Fibroblast of lung (primary cell): Measurements from ENCODE around the gene SKIC3. TPM values are rescaled to one million over a fixed set of nuclear protein-coding genes. Genes with fewer than 3 reads are reported as not detected.

ENCODE experiments used
- DNase-seq, 2 donors: peaks; one replicate each; pipeline versions ENCODE4 v3.0.0 to v3.0.0-alpha.2; 2010; ENCODE audit warnings: low read depth in 2 of 2
- H2AFZ ChIP-seq: 2 replicates; pipeline ENCODE4 v1.5.1; 2012; ENCODE audit warnings: low read length, control low read depth, inconsistent platforms
- H3K27ac ChIP-seq: 2 replicates; pipeline ENCODE4 v1.5.1; 2011; ENCODE audit warnings: low read length, control low read depth; ENCODE audit not compliant: insufficient read depth
- H3K27me3 ChIP-seq: 2 replicates; pipeline ENCODE4 v1.5.1; 2011; ENCODE audit warnings: mild to moderate bottlenecking, low read length; ENCODE audit not compliant: control insufficient read depth, insufficient read depth
- H3K36me3 ChIP-seq: 2 replicates; pipeline ENCODE4 v1.5.1; 2011; ENCODE audit warnings: low read length; ENCODE audit not compliant: control insufficient read depth, insufficient read depth
- H3K4me1 ChIP-seq: 2 replicates; pipeline ENCODE4 v1.5.1; 2011; ENCODE audit warnings: low read length; ENCODE audit not compliant: control insufficient read depth, insufficient read depth; ENCODE audit errors: extremely low read depth
- H3K4me2 ChIP-seq: 2 replicates; pipeline ENCODE4 v1.5.1; 2011; ENCODE audit warnings: low read length, control low read depth; ENCODE audit not compliant: insufficient read depth; ENCODE audit errors: extremely low read depth
- H3K4me3 ChIP-seq, 4 experiments: fragments of 200-600 bp in 1 of 4; sonication (generic) in 1 of 4; replicated peaks in 1 of 4; 2 replicates each; pipeline ENCODE4 v1.5.1; 2011 to 2016; ENCODE audit warnings: low read length in 4 of 4, low read depth in 3 of 4, mild to moderate bottlenecking in 3 of 4, control low read depth in 2 of 4, inconsistent platforms in 1 of 4, mixed read lengths in 1 of 4; ENCODE audit not compliant: insufficient read depth in 1 of 4; ENCODE audit errors: control extremely low read depth in 1 of 4
- H3K79me2 ChIP-seq: 2 replicates; pipeline ENCODE4 v1.5.1; 2012; ENCODE audit warnings: mild to moderate bottlenecking, low read length, inconsistent platforms; ENCODE audit not compliant: control insufficient read depth, insufficient read depth
- H3K9ac ChIP-seq: 2 replicates; pipeline ENCODE4 v1.5.1; 2011; ENCODE audit warnings: mild to moderate bottlenecking, low read length, control low read depth; ENCODE audit not compliant: insufficient read depth
- H3K9me3 ChIP-seq: 2 replicates; pipeline ENCODE4 v1.5.1; 2012; ENCODE audit warnings: low read depth, low read length; ENCODE audit not compliant: control insufficient read depth, insufficient read depth
- H4K20me1 ChIP-seq: 2 replicates; pipeline ENCODE4 v1.5.1; 2011; ENCODE audit warnings: low read length; ENCODE audit not compliant: control insufficient read depth, insufficient read depth; ENCODE audit errors: extremely low read depth
- CTCF ChIP-seq, 2 donors: IDR thresholded peaks in 1 of 2; conservative IDR thresholded peaks in 1 of 2; 1 replicate in 1 of 2; 2 replicates in 1 of 2; pipeline ENCODE4 v1.5.1; 2011 to 2012; ENCODE audit warnings: low read length in 2 of 2, control low read depth in 1 of 2, inconsistent platforms in 1 of 2, low read depth in 1 of 2, mild to moderate bottlenecking in 1 of 2
- EZH2 ChIP-seq: IDR thresholded peaks from 2 replicates; pipeline ENCODE4 v1.5.1; 2012; ENCODE audit warnings: low read length, control low read depth, mild to moderate bottlenecking; ENCODE audit errors: missing control alignments
- polyA plus RNA-seq, 2 donors: library from polyadenylated mRNA; depleted of rRNA in 1 of 2; stranded (reverse) in 1 of 2; unstranded in 1 of 2; fragments of >200 nt; gene quantifications; 2 replicates each; pipeline ENCODE4 v1.2.1, GENCODE V29; 2011 to 2012; ENCODE audit warnings: missing spikeins in 1 of 2
- total RNA-seq: library from RNA; depleted of rRNA; stranded (reverse); fragments of >200 nt; gene quantifications from 2 replicates; pipeline ENCODE4 v1.2.1, GENCODE V29; 2014

Gene SKIC3
- total and polyA plus RNA-seq, 2 donors (not counting 1 experiment from before 2014, with no cell fraction given), result 105 to 152 TPM

DNA sequence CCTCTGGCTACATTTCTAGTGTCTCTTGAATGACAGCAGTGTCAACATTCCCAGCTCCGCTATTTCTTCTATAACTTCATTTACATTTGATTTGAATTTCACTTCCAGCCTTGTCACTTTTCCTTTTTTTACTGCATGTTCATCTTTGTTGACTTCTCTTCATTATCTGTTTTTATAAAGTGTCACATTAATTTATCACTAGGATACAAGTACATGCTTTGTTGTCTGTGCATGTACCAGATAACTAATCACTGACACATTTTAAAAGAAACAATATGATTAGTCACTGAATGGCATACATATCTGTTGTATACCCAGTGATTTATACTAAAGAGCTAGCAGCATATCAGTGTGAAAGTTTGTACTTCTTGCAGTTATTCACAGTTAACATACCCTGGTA lies 29.2 kb upstream of the SKIC3 start:
- H3K79me2 ChIP-seq, result no peaks in the 10 kb centered on the region
- H3K9ac ChIP-seq, result no peak overlapping the region
- no peaks in the 10 kb centered on the region for H3K36me3 ChIP-seq
- no peaks in the 10 kb centered on the region for H3K27me3 ChIP-seq
- DNase-seq, result peak in 1 of 2 donors; percentile 10
- H2AFZ ChIP-seq, result no peak overlapping the region
- H3K27ac ChIP-seq, result no peak overlapping the region
- no peaks in the 10 kb centered on the region for H4K20me1 ChIP-seq
- TF ChIP-seq CTCF (conservative IDR thresholded peaks at IDR 0.05 in 1 of 2, IDR thresholded peaks at IDR 0.05 in 1 of 2; ENCODE audit: low read depth in 1 of 2, low read length in 2 of 2) (no peak), EZH2 (no peak)
- H3K4me2 ChIP-seq, result no peak overlapping the region
- H3K4me3 ChIP-seq, result no peak overlapping the region
- H3K4me1 ChIP-seq, result no peaks in the 10 kb centered on the region
- no peaks in the 10 kb centered on the region for H3K9me3 ChIP-seq

DNA sequence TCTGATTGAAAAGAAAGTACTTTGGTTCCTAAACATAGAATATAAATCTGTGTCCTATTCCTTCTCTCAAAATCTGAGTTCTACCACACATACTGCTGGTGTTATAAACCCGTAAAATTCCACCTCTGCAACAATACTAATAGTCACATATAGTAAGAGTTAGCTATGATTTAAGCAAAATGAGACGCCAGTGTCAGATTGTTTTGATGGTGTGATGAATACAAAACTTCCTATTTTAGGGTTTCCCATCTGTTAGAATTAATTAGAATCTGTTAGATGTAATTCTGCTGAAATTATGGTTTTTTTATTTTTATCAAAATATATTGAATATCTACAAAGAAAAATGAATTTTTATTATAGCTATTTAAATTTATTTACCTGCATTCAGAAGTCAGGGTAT lies 26.8 kb upstream of the SKIC3 start:
- Histone ChIP-seq H3K9me3 (no peaks in the 10 kb centered on the region), H3K4me3 (no peak overlapping the region), H3K27me3 (no peaks in the 10 kb centered on the region), H3K4me2 (no peak overlapping the region), H3K27ac (no peak overlapping the region), H2AFZ (no peak overlapping the region), H3K4me1 (no peaks in the 10 kb centered on the region), H3K79me2 (no peaks in the 10 kb centered on the region), H3K36me3 (no peaks in the 10 kb centered on the region), H3K9ac (no peak overlapping the region), H4K20me1 (no peaks in the 10 kb centered on the region)
- no peak for DNase-seq
- TF ChIP-seq CTCF (conservative IDR thresholded peaks at IDR 0.05 in 1 of 2, IDR thresholded peaks at IDR 0.05 in 1 of 2; ENCODE audit: low read depth in 1 of 2, low read length in 2 of 2) (no peak), EZH2 (no peak)

GRCh38 chr5:95572016-95572415 lies 17.2 kb upstream of the SKIC3 start:
- Histone ChIP-seq H2AFZ (no peak overlapping the region), H3K9ac (no peak overlapping the region), H3K4me1 (no peaks in the 10 kb centered on the region), H3K4me2 (no peak overlapping the region), H3K79me2 (no peaks in the 10 kb centered on the region), H4K20me1 (no peaks in the 10 kb centered on the region), H3K4me3 (no peak overlapping the region), H3K27ac (no peak overlapping the region), H3K36me3 (no peaks in the 10 kb centered on the region), H3K9me3 (no peaks in the 10 kb centered on the region), H3K27me3 (no peaks in the 10 kb centered on the region)
- TF ChIP-seq EZH2, result no peak
- TF ChIP-seq CTCF (conservative IDR thresholded peaks at IDR 0.05 in 1 of 2, IDR thresholded peaks at IDR 0.05 in 1 of 2; ENCODE audit: low read depth in 1 of 2, low read length in 2 of 2), result no peak
- DNase-seq, result peak in 1 of 2 donors; percentile 9
